NCI-H2227 treated with DMSO at 0.1 percent for 48 hours (cell line): ENCODE data around the gene MMP21.

Experiments
- DNase-seq: peaks from one replicate; lab custom pipeline; 2025; lab: John Stamatoyannopoulos, UW

Gene MMP21

DNA sequence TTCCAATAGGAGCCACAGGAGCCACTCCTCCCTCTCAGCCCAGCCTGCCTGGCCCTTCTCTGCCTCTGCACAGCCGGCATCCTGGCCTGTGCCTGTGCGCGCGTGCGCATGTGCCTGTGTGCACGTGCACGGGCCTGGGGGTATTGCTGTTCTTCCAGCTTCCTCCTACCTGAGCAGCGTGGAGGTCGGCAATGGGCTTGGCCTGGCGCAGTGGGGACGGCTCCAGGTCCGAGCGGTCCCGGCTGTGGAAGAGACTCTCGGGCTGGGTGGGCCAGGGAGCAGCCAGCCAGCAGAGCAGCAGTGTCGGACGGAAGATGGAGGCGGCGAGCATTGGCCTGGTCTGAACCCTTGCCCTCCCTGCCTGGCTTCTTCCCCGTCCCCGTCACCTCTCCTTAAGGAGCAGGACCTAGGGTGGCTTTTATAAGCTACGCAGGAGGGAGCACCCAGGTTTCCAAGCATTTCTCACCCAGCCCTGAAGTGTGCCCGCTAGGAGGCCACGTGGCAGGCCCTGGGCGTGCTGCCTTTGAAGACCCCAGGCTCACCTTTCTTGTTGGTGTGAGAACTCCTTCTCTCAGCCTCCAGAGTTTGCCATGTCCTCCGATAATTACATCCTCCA lies at the start of gene MMP21:
Gene MMP21, minus strand, starts transcription at position 331 of the 616 bp plus-strand sequence. Its CDS starts 0 bp downstream, at position 331.
- no peak for DNase-seq

- DNase-seq: no peak
These were observed 49.1 kb upstream of the MMP21 start for GRCh38 chr10:125824736-125825135.

- DNase-seq: peak; percentile 20
These were observed 48.1 kb upstream of the MMP21 start for GRCh38 chr10:125823663-125824251.

- peak; percentile 75 for DNase-seq
These were observed 47.4 kb upstream of the MMP21 start, which contains the start of the genes BCCIP and UROS for GRCh38 chr10:125822878-125823662. BCCIP (plus strand) TSS chr10:125823546; CDS start chr10:125823558, 12 bp downstream. UROS (minus strand) TSS chr10:125823258; CDS start chr10:125816499, 6,759 bp downstream.

- DNase-seq: no peak
These were observed 45.1 kb upstream of the MMP21 start for GRCh38 chr10:125820701-125821100.

- DNase-seq: no peak
These were observed 41.8 kb upstream of the MMP21 start for GRCh38 chr10:125817337-125817946.

GRCh38 chr10:125816548-125816947 lies 40.9 kb upstream of the MMP21 start:
- DNase-seq: no peak

- no peak for DNase-seq
These were observed 40.1 kb upstream of the MMP21 start for GRCh38 chr10:125815764-125816163.

GRCh38 chr10:125812128-125812750 lies 36.6 kb upstream of the MMP21 start:
- DNase-seq: no peak

DNA sequence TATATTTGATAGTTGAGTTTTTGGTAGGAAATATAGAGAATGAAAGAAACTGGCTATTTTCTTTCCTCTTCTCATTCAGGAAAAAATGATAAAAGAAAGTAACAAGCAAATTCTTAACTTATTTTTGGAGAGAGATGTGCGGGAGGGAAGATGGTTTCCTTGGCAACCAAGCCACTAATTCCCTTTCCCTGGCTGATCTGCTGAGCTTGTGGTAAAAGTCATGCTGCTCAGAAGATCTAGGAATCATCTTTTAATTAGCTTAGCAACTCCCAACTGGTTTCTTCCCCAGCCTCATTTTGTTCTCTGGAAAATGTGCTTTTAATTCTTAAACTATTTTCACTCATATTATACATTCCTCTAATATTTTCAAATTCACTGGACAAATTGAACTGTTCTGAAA lies 35.6 kb upstream of the MMP21 start:
- DNase-seq: no peak

DNA sequence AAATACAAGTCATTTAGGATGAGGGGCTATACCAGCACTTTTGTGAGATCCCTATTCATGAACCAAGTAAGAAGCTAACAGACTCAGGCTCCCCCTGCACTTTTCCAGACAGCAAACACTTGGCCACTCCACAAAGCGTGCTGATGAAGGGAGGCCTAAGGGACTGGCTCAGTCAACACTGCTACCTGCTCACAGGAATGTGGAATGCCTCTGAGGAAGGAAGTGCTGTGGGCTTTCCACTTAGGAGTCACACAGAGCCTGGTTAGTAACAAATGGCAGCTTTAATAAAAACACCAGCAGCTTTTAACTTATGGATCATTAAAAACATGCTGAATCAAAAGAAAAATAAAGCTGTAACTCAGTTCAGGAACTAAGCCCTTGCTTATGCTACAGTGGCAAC lies 32.4 kb upstream of the MMP21 start:
- no peak for DNase-seq

DNA sequence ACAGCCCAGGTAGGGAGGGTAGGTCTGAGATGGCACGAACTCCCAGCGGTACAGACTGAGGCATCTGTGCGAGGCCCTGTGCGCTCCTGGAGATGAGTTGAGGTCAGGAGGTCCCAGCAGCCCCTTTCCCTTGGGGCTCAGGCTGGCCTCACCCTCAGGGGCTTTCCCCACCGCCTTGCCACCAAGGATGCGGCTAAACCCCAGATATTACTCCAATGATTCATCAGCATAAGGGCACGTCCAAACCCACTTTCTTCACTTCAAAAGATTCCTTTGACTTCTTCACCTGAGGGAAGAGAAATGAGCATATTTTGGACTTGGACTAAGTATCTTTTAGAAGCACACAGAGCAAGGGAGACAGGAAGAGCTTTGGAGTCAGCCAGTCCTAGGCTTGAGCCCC lies 27.1 kb upstream of the MMP21 start:
- DNase-seq: no peak

DNA sequence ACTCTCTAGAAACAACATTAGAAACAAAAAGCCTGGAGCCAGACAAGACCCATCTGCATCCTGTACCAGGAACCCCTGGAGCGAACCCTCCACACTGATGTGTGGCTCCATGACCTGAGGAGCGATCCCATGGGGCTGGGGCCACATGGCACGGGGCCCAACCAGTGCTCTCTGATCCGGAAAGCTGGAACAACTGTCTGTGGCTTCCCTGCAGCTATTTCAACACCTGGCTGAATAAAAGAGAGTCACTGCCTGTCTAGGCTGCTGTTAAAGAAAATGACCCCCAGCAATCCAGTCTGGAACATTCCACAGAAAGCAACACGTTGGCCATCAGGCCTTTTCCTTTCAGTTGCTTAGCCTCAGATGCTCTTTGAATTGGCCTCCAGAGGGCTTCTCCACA lies 26.5 kb upstream of the MMP21 start:
- no peak for DNase-seq

- no peak for DNase-seq
These were observed 26.0 kb upstream of the MMP21 start for GRCh38 chr10:125801574-125801973.

- DNase-seq: no peak
These were observed 24.0 kb upstream of the MMP21 start for GRCh38 chr10:125799451-125800182.

DNA sequence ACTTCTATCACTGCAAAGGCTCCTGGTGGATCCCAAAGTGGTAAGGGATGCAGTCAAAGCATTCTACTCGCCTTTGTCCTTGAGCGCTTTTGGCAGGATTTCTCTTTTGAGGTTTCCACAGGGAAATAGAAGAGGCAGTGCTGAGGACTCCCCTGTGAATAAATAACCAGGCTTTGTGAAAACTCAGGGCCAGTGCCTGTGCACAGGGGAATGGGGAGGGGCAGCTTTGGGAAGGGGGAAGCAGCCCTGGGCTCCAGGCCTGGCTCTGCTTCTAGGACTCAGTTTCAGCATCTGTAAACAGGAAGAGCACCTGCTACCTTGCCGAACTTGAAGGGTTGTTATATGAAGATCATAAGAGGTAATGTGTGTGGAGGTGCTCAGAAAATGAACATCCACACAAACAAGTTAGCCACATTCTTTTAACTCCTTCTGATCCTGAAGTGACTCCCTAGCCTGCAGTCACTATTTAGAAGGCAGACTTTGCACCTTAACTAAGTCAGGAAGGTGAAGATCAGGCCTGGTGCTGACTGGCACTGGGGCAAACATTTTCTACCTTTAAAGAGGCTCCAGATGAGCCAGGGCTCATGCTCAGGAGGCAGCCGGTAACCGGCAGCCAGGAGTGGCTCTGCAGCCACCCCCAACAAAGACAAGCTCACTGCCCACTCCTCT lies 22.5 kb upstream of the MMP21 start:
- DNase-seq: no peak

GRCh38 chr10:125797424-125797823 lies 21.8 kb upstream of the MMP21 start:
- no peak for DNase-seq

- no peak for DNase-seq
These were observed 20.1 kb upstream of the MMP21 start for GRCh38 chr10:125795637-125796190.

GRCh38 chr10:125795128-125795527 lies 19.5 kb upstream of the MMP21 start:
- no peak for DNase-seq
